GM23248 (cell line): ENCODE data around the gene ZNF695.

Source experiments
- EZH2 ChIP-seq: fragments of 200-600 bp; sonication (generic); IDR thresholded peaks from 2 replicates; pipeline ENCODE4 v1.6.1; 2018; ENCODE audit warnings: antibody characterized with exemption, mild to moderate bottlenecking; ENCODE audit not compliant: insufficient read depth, poor library complexity, severe bottlenecking
- EZH2phosphoT487 ChIP-seq: fragments of 200-600 bp; sonication (generic); IDR thresholded peaks from 2 replicates; pipeline ENCODE4 v1.6.1; 2018; ENCODE audit warnings: antibody characterized with exemption, moderate library complexity, mild to moderate bottlenecking, low read depth; ENCODE audit not compliant: insufficient read depth

DNA sequence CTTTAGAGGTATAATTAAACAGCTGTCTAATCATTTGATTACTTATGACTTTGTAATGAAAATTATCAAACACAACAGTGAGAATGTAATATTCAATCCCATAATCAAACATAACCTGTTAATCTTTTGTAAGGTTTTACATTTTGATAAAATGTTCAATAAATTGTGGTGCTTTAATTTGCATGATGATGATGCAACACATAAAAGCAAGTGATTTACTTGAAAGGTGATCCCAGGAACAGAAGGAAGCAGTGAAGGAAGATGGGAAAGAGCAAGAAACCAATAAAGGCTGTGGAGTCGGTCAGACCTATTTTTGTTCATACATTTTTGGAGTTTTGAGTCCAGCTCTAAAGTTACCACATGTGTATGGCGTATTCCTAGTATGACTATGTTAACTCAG is 29.6 kb downstream of the ZNF695 start:
- TF ChIP-seq EZH2phosphoT487 (no peak), EZH2 (no peak)
